OCI-LY7 (cell line): ENCODE data around the gene SUCNR1. TPM values are rescaled to one million over a fixed set of nuclear protein-coding genes. Genes with fewer than 3 reads are reported as not detected.
"Not testable (repeated sequence)": the region's sequence is repeated elsewhere in the genome, so short reads cannot be mapped to it uniquely, and the experiment has no call there.

Experiments used
- BruUV-seq: library from RNA; stranded (reverse); fragments of 400-500 nt; replicated peaks from 2 replicates; lab custom pipeline; 2021; lab: Mats Ljungman, UMichigan
- CTCF ChIA-PET: fragments of 300-600 bp; sonication (Branson Sonifier 250); formaldehyde crosslinking; loops from one replicate; lab custom pipeline; 2022; ENCODE audit warnings: antibody characterized with exemption; ENCODE audit not compliant: unreplicated experiment; lab: Charles Lee
- POLR2A ChIA-PET: fragments of 300-600 bp; sonication (Branson Sonifier 250); formaldehyde crosslinking; loops from one replicate; lab custom pipeline; 2022; ENCODE audit warnings: antibody characterized with exemption; lab: Charles Lee
- DNase-seq: peaks from one replicate; pipeline ENCODE4 v3.0.0-alpha.2; 2015; ENCODE audit warnings: low spot score
- H2AFZ ChIP-seq: fragments of 200-600 bp; sonication (generic), shearing (Covaris generic); 2 replicates; pipeline ENCODE4 v1.6.1; 2014; ENCODE audit warnings: mild to moderate bottlenecking, antibody characterized with exemption, low read length, moderate library complexity
- H3K27ac ChIP-seq: fragments of 200-600 bp; sonication (generic); 2 replicates; pipeline ENCODE4 v1.5.1; 2014; ENCODE audit warnings: mixed run types, low read depth, mild to moderate bottlenecking, moderate library complexity, low read length, inconsistent platforms; ENCODE audit not compliant: poor library complexity, severe bottlenecking
- H3K36me3 ChIP-seq: fragments of 200-600 bp; sonication (generic); 2 replicates; pipeline ENCODE4 v1.6.1; 2014; ENCODE audit warnings: mild to moderate bottlenecking, antibody characterized with exemption, low read length, moderate library complexity, mixed read lengths; ENCODE audit not compliant: insufficient read depth
- H3K4me1 ChIP-seq: fragments of 200-600 bp; sonication (generic); 2 replicates; pipeline ENCODE4 v1.5.1; 2014; ENCODE audit warnings: mild to moderate bottlenecking, low read length; ENCODE audit not compliant: insufficient read depth, poor library complexity, severe bottlenecking
- H3K4me2 ChIP-seq: fragments of 200-600 bp; sonication (generic); 2 replicates; pipeline ENCODE4 v1.6.1; 2014; ENCODE audit warnings: mild to moderate bottlenecking, low read length
- H3K4me3 ChIP-seq: fragments of 200-600 bp; sonication (generic); 2 replicates; pipeline ENCODE4 v1.5.1; 2014; ENCODE audit warnings: mild to moderate bottlenecking, low read depth, low read length; ENCODE audit not compliant: poor library complexity, severe bottlenecking
- H3K79me2 ChIP-seq: fragments of 200-600 bp; sonication (generic); 2 replicates; pipeline ENCODE4 v1.6.1; 2016; ENCODE audit warnings: low read depth, mild to moderate bottlenecking, low read length, moderate library complexity, mixed read lengths; ENCODE audit not compliant: insufficient read depth
- H3K9me2 ChIP-seq: fragments of 200-600 bp; sonication (generic); 2 replicates; pipeline ENCODE4 v1.6.1; 2016; ENCODE audit warnings: mild to moderate bottlenecking, low read length, mixed read lengths; ENCODE audit not compliant: insufficient read depth
- H3K9me3 ChIP-seq: fragments of 200-600 bp; sonication (generic); 2 replicates; pipeline ENCODE4 v1.6.1; 2014; ENCODE audit warnings: mild to moderate bottlenecking, mixed run types, low read length, mixed read lengths
- H4K20me1 ChIP-seq: fragments of 200-600 bp; sonication (generic); 2 replicates; pipeline ENCODE4 v1.6.1; 2014; ENCODE audit warnings: mild to moderate bottlenecking, antibody characterized with exemption, low read length, moderate library complexity, mixed read lengths; ENCODE audit not compliant: insufficient read depth
- CTCF ChIP-seq: fragments of 200-600 bp; sonication (generic); conservative IDR thresholded peaks from 2 replicates; pipeline ENCODE4 v1.5.1; 2014; ENCODE audit warnings: mild to moderate bottlenecking, antibody characterized with exemption, low read length, moderate library complexity, mixed read lengths
- EZH2phosphoT487 ChIP-seq: fragments of 200-600 bp; sonication (generic); IDR thresholded peaks from 2 replicates; pipeline ENCODE4 v1.6.1; 2018; ENCODE audit warnings: low read depth, borderline replicate concordance, mild to moderate bottlenecking, mixed run types, antibody characterized with exemption, low read length, moderate library complexity, mixed read lengths
- intact Hi-C: fragments of 100-400 bp; cut with micrococcal nuclease; formaldehyde crosslinking; loops from one replicate; pipeline ENCODE4 v1.10.0; 2022; ENCODE audit not compliant: unreplicated experiment
- total RNA-seq, 2 experiments: library from RNA; depleted of rRNA in 1 of 2; stranded (reverse); fragments of >200 nt in 1 of 2; shearing (Covaris generic) in 1 of 2; gene quantifications; 2 replicates each; pipeline ENCODE4 v1.2.3, GENCODE V29; 2014 to 2022

SUCNR1 gene
- total RNA-seq, 2 experiments from 2014 or later: not detected

DNA sequence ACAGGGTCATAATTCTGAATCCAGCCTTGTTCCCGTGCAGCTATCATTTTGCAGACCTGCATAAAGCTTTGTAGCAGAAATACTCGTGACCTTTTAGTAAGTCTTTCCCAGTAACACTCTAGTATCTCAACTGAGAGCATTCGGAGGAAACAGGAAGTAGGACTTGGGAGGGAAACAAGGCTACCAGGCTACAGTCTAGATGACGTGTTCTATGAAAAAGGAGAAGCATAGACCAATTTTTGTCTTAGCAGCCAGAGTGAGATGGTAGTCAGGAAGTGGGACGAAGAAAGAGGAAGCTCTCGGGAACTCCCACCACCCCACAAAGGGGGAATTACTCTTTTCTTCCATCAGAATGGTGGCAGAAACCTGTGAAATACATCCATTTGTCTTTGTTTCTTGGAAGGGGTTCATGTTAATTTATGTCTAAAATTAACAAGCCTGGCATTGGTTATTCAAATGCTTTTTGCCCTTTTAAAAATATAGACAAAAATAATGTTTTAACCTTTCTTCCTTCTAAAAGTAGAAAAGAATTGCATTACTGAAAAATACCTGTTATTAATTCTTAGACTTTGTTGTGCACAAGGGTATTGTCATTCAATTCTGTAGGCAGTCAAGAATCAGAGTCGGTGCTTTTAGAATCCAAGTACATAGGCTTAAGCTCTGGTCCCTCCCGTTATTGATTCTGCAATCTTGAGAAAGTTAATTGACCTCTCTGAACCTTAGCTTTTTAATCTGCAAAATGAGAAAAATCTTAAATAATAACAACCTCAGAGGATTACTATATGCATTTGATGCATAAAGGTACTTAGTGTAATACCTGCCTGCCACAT, 1.6 kb upstream of the SUCNR1 start:
- Histone ChIP-seq H3K4me2 (peak overlapping the region; percentile 12), H3K27ac (no peak overlapping the region), H3K4me1 (no peaks in the 10 kb centered on the region), H4K20me1 (no peaks in the 10 kb centered on the region), H3K79me2 (no peaks in the 10 kb centered on the region), H3K9me2 (no peaks in the 10 kb centered on the region), H3K9me3 (no peaks in the 10 kb centered on the region), H3K4me3 (no peak overlapping the region), H2AFZ (peak overlapping the region; percentile 61), H3K36me3 (no peaks in the 10 kb centered on the region)
- no TSS peak for BruUV-seq
- peak; percentile 16 for DNase-seq
- TF ChIP-seq EZH2phosphoT487 (no peak), CTCF (no peak)
- intact Hi-C loops: no loop called here
- ChIA-PET POLR2A (interaction anchor here (1.3 to 1.4 kb wide), 2 partner anchors 12 to 19 kb away, joined by 3 to 4 read pairs; no protein-coding TSS in a partner anchor), CTCF (no interaction called here)

DNA sequence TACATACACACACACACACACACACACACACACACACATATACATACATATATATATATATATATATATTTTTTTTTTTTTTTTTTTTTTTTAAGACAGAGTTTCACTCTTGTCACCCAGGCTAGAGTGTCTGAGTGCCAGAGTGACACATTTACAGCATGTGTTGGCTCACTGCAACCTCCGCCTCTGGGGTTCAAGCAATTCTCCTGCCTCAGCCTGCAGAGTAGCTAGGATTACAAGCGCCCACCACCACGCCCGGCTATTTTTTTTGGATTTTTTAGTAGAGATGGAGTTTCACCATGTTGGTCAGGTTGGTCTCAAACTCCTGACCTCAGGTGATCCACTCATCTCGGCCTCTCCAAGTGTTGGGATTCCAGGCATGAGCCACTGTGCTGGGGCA, 636 bp downstream of the SUCNR1 start:
- H3K79me2 ChIP-seq, H3K9me2 ChIP-seq, H3K27ac ChIP-seq, H4K20me1 ChIP-seq, H3K9me3 ChIP-seq, CTCF ChIA-PET, intact Hi-C loops, BruUV-seq, POLR2A ChIA-PET, DNase-seq, H3K4me3 ChIP-seq, H2AFZ ChIP-seq, H3K36me3 ChIP-seq, H3K4me1 ChIP-seq, H3K4me2 ChIP-seq: not testable (repeated sequence)

DNA sequence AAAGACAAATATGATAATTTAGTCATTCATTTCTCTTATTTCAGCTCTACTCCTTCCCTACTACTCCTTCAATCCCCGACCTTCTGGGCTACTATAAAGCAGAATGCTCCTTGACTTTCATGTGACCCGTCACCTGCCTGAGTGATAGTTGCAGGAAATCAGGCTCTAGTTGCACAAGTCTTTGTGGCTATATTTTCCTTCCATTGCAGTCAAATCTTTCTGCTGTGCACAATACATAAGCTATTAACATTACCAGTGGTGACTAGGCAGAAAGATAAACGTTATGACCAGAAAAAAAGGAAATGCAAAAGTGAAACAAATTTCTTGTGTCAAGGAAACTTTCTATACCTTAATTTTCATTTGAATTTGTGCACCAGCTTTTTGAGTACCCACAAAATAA, 2.3 kb downstream of the SUCNR1 start:
- Histone ChIP-seq H3K4me3 (no peak overlapping the region), H3K9me2 (no peaks in the 10 kb centered on the region), H3K27ac (no peak overlapping the region), H2AFZ (no peak overlapping the region), H3K9me3 (no peaks in the 10 kb centered on the region), H4K20me1 (no peaks in the 10 kb centered on the region), H3K4me2 (no peak overlapping the region), H3K79me2 (no peaks in the 10 kb centered on the region), H3K4me1 (no peaks in the 10 kb centered on the region), H3K36me3 (no peaks in the 10 kb centered on the region)
- intact Hi-C loops: no loop called here
- ChIA-PET CTCF (no interaction called here), POLR2A (interaction anchor here (0.7 to 1.8 kb wide), 4 partner anchors 8 to 696 kb away, joined by 3 to 5 read pairs (median 4); no protein-coding TSS in a partner anchor)
- no TSS peak for BruUV-seq
- no peak for TF ChIP-seq CTCF
- TF ChIP-seq EZH2phosphoT487: no peak
- DNase-seq: no peak
